GM19239 (cell line): ENCODE measurements around the gene NSA2.
"Not testable (repeated sequence)": the region's sequence is repeated elsewhere in the genome, so short reads cannot be mapped to it uniquely, and the experiment has no call there.

Experiments
- DNase-seq: peaks from one replicate; pipeline ENCODE4 v3.0.0; 2011; ENCODE audit warnings: low spot score; ENCODE audit not compliant: insufficient read length
- FAIRE-seq: peaks from 2 replicates; lab custom pipeline; 2011; peaks lifted over from hg19 to GRCh38; lab: Jason Lieb, UNC

NSA2 gene

GRCh38 chr5:74766849-74767578 is at the start of gene NSA2, which contains the start of gene GFM2:
NSA2 (plus strand) TSS chr5:74767249; CDS start chr5:74767361, 112 bp downstream.
GFM2 (minus strand) TSS chr5:74767117; CDS start chr5:74763742, 3,375 bp downstream.
- FAIRE-seq (peak; percentile 92), DNase-seq (peak; percentile 18)

GRCh38 chr5:74717596-74717995 is 49.5 kb upstream of the NSA2 start:
- FAIRE-seq (no peak), DNase-seq (no peak)

GRCh38 chr5:74722271-74722670 is 44.8 kb upstream of the NSA2 start:
- DNase-seq = no peak
- no peak for FAIRE-seq

- FAIRE-seq = no peak
- DNase-seq = no peak
Measured at GRCh38 chr5:74725331-74725730, 41.7 kb upstream of the NSA2 start.

GRCh38 chr5:74736759-74737158 is 30.3 kb upstream of the NSA2 start:
- DNase-seq = no peak
- FAIRE-seq = no peak

- no peak for DNase-seq
- FAIRE-seq = no peak
Measured at GRCh38 chr5:74738406-74738805, 28.6 kb upstream of the NSA2 start.

GRCh38 chr5:74748742-74749141 is 18.3 kb upstream of the NSA2 start:
- not testable (repeated sequence) for FAIRE-seq, DNase-seq

GRCh38 chr5:74761241-74761640 is 5.8 kb upstream of the NSA2 start:
- FAIRE-seq (no peak), DNase-seq (no peak)

- FAIRE-seq (no peak), DNase-seq (no peak)
Measured at GRCh38 chr5:74762599-74762998, 4.5 kb upstream of the NSA2 start.

GRCh38 chr5:74763504-74763903 is 3.5 kb upstream of the NSA2 start:
- no peak for FAIRE-seq
- DNase-seq = no peak

- FAIRE-seq = no peak
- no peak for DNase-seq
Measured at GRCh38 chr5:74765201-74765600, 1.8 kb upstream of the NSA2 start.

- no peak for FAIRE-seq
- DNase-seq = no peak
Measured at GRCh38 chr5:74765929-74766328, 1.1 kb upstream of the NSA2 start.

- FAIRE-seq = peak; percentile 63
- peak; percentile 28 for DNase-seq
Measured at GRCh38 chr5:74766418-74766848, 616 bp upstream of the NSA2 start.

- peak; percentile 66 for FAIRE-seq
- DNase-seq = peak; percentile 3
Measured at GRCh38 chr5:74767579-74767913, 497 bp downstream of the NSA2 start.

- FAIRE-seq (no peak), DNase-seq (no peak)
Measured at GRCh38 chr5:74772359-74772758, 5.3 kb downstream of the NSA2 start.

- FAIRE-seq = no peak
Measured at GRCh38 chr5:74778609-74779008, 11.6 kb downstream of the NSA2 start.

GRCh38 chr5:74786851-74787250 is 19.8 kb downstream of the NSA2 start:
- DNase-seq (no peak), FAIRE-seq (no peak)

More at GRCh38 chr5:74778609-74779008, 11.6 kb downstream of the NSA2 start:
- no peak for DNase-seq

GRCh38 chr5:74787424-74787823 is 20.4 kb downstream of the NSA2 start:
- FAIRE-seq = no peak
- no peak for DNase-seq

- not testable (repeated sequence) for DNase-seq, FAIRE-seq
Measured at GRCh38 chr5:74791669-74792068, 24.6 kb downstream of the NSA2 start.

GRCh38 chr5:74798977-74799911 is 32.2 kb downstream of the NSA2 start:
- FAIRE-seq (no peak), DNase-seq (no peak)

GRCh38 chr5:74801197-74801596 is 34.1 kb downstream of the NSA2 start:
- DNase-seq (no peak), FAIRE-seq (no peak)
